H1 (cell line): ENCODE results near the gene CGN. TPM values are rescaled to one million over a fixed set of nuclear protein-coding genes. Genes with fewer than 3 reads are reported as not detected.

Experiments used
- CTCF ChIA-PET: fragments of 300-600 bp; sonication (Branson Sonifier 250); formaldehyde crosslinking; loops from one replicate; lab custom pipeline; 2021; ENCODE audit not compliant: partially characterized antibody; lab: Charles Lee
- POLR2A ChIA-PET: fragments of 300-600 bp; sonication (Branson Sonifier 250); formaldehyde crosslinking; loops from one replicate; lab custom pipeline; 2021; ENCODE audit warnings: inconsistent platforms; ENCODE audit not compliant: partially characterized antibody; lab: Charles Lee
- DNase-seq, 2 experiments: peaks; one replicate each; pipeline versions ENCODE4 v3.0.0 to v3.0.0-alpha.2; 2010 to 2022; ENCODE audit warnings: low spot score in 2 of 2, low read depth in 1 of 2, mixed read lengths in 1 of 2
- FAIRE-seq: peaks from 2 replicates; lab custom pipeline; 2011; peaks lifted over from hg19 to GRCh38; lab: Jason Lieb, UNC
- H2AFZ ChIP-seq: 2 replicates; pipeline ENCODE4 v1.8.1; 2012; ENCODE audit warnings: low read length, inconsistent platforms
- H2AK5ac ChIP-seq: 2 replicates; pipeline ENCODE4 v1.6.1; 2013; ENCODE audit warnings: low read depth, low read length
- H2BK120ac ChIP-seq: replicated peaks from 2 replicates; pipeline ENCODE3; 2013; ENCODE audit warnings: low read depth, low read length, inconsistent platforms
- H2BK12ac ChIP-seq: 2 replicates; pipeline ENCODE4 v1.6.1; 2013; ENCODE audit warnings: low read depth, low read length
- H2BK15ac ChIP-seq: 2 replicates; pipeline ENCODE4 v1.6.1; 2013; ENCODE audit warnings: low read length
- H2BK20ac ChIP-seq: 2 replicates; pipeline ENCODE4 v1.6.1; 2013; ENCODE audit warnings: low read length
- H2BK5ac ChIP-seq: 2 replicates; pipeline ENCODE4 v1.6.1; 2013; ENCODE audit warnings: low read depth, low read length
- H3K14ac ChIP-seq: 2 replicates; pipeline ENCODE4 v1.6.1; 2013; ENCODE audit warnings: inconsistent platforms; ENCODE audit not compliant: insufficient read length
- H3K18ac ChIP-seq: 2 replicates; pipeline ENCODE4 v1.6.1; 2013; ENCODE audit warnings: low read length; ENCODE audit errors: extremely low read depth
- H3K23ac ChIP-seq: 2 replicates; pipeline ENCODE4 v1.6.1; 2013; ENCODE audit warnings: inconsistent platforms; ENCODE audit not compliant: insufficient read length
- H3K23me2 ChIP-seq: 2 replicates; pipeline ENCODE4 v1.6.1; 2013; ENCODE audit warnings: low read depth, low read length
- H3K27ac ChIP-seq: 2 replicates; pipeline ENCODE4 v1.6.1; 2011; ENCODE audit warnings: low read depth, low read length, inconsistent platforms
- H3K27me3 ChIP-seq, 4 experiments: replicated peaks in 1 of 4; 1 replicate in 1 of 4; 2 replicates in 3 of 4; pipeline versions ENCODE4 v1.6.1 to v1.8.1; 2011 to 2013; ENCODE audit warnings: low read length in 3 of 4, mild to moderate bottlenecking in 3 of 4, inconsistent platforms in 2 of 4, mixed read lengths in 2 of 4, moderate library complexity in 1 of 4; ENCODE audit not compliant: control insufficient read depth in 3 of 4, insufficient read depth in 3 of 4; ENCODE audit errors: extremely low read depth in 1 of 4
- H3K36me3 ChIP-seq, 4 experiments: 2 replicates each; pipeline versions ENCODE4 v1.6.1 to v1.8.1; 2011 to 2013; ENCODE audit warnings: mild to moderate bottlenecking in 4 of 4, low read length in 3 of 4, moderate library complexity in 2 of 4, control low read depth in 1 of 4, inconsistent platforms in 1 of 4; ENCODE audit not compliant: insufficient read depth in 4 of 4, control insufficient read depth in 2 of 4
- H3K4ac ChIP-seq: replicated peaks from 2 replicates; pipeline ENCODE3; 2013; ENCODE audit warnings: low read length, low read depth, mixed read lengths, inconsistent platforms; ENCODE audit not compliant: insufficient read length
- H3K4me1 ChIP-seq, 4 experiments: replicated peaks in 1 of 4; 1 replicate in 1 of 4; 2 replicates in 3 of 4; pipeline versions ENCODE4 v1.6.1 to v1.8.1; 2011 to 2013; ENCODE audit warnings: low read length in 3 of 4, inconsistent platforms in 2 of 4, mixed read lengths in 1 of 4; ENCODE audit not compliant: insufficient read depth in 4 of 4, control insufficient read depth in 3 of 4
- H3K4me2 ChIP-seq, 2 experiments: 2 replicates each; pipeline versions ENCODE4 v1.6.1 to v1.8.1; 2011 to 2013; ENCODE audit warnings: low read depth in 2 of 2, low read length in 2 of 2, control low read depth in 1 of 2, inconsistent platforms in 1 of 2, mild to moderate bottlenecking in 1 of 2; ENCODE audit not compliant: insufficient read depth in 1 of 2
- H3K4me3 ChIP-seq, 4 experiments: fragments of 200-600, 300-600 bp in 1 of 4; sonication (generic), shearing (Covaris generic), sonication (Bioruptor Twin) in 1 of 4; 2 replicates each; pipeline versions ENCODE4 v1.5.1 to v1.8.1; 2011 to 2016; ENCODE audit warnings: low read length in 4 of 4, low read depth in 3 of 4, control low read depth in 2 of 4, inconsistent platforms in 2 of 4, mild to moderate bottlenecking in 2 of 4, mixed read lengths in 1 of 4, moderate library complexity in 1 of 4; ENCODE audit not compliant: insufficient read depth in 2 of 4; ENCODE audit errors: extremely low read depth in 1 of 4
- H3K56ac ChIP-seq: replicated peaks from 2 replicates; pipeline ENCODE3; 2013; ENCODE audit warnings: low read depth, mild to moderate bottlenecking, mixed read lengths, low read length, inconsistent platforms; ENCODE audit not compliant: insufficient read length
- H3K79me1 ChIP-seq: 2 replicates; pipeline ENCODE4 v1.6.1; 2013; ENCODE audit warnings: low read depth, low read length, control low read depth
- H3K79me2 ChIP-seq, 2 experiments: 2 replicates each; pipeline versions ENCODE4 v1.6.1 to v1.8.1; 2012 to 2013; ENCODE audit warnings: low read length in 2 of 2, mild to moderate bottlenecking in 2 of 2, inconsistent platforms in 1 of 2; ENCODE audit not compliant: insufficient read depth in 2 of 2, control insufficient read depth in 1 of 2
- H3K9ac ChIP-seq, 4 experiments: replicated peaks in 1 of 4; 1 replicate in 1 of 4; 2 replicates in 3 of 4; pipeline versions ENCODE4 v1.6.1 to v1.8.1; 2011 to 2013; ENCODE audit warnings: low read depth in 3 of 4, low read length in 3 of 4, control low read depth in 2 of 4, mild to moderate bottlenecking in 2 of 4, moderate library complexity in 2 of 4, inconsistent platforms in 1 of 4; ENCODE audit errors: extremely low read depth in 1 of 4
- H3K9me3 ChIP-seq, 2 experiments: 2 replicates each; pipeline versions ENCODE4 v1.6.1 to v1.8.1; 2012 to 2013; ENCODE audit warnings: mild to moderate bottlenecking in 2 of 2, moderate library complexity in 2 of 2, control low read depth in 1 of 2, inconsistent platforms in 1 of 2, low read depth in 1 of 2, low read length in 1 of 2, mixed read lengths in 1 of 2; ENCODE audit not compliant: insufficient read depth in 2 of 2
- H4K20me1 ChIP-seq, 2 experiments: replicated peaks in 1 of 2; 2 replicates each; pipeline versions ENCODE3 to v1.8.1; 2011 to 2013; ENCODE audit warnings: inconsistent platforms in 2 of 2, low read length in 2 of 2, mild to moderate bottlenecking in 1 of 2; ENCODE audit not compliant: insufficient read depth in 2 of 2, control insufficient read depth in 1 of 2
- H4K5ac ChIP-seq: 2 replicates; pipeline ENCODE4 v1.6.1; 2013; ENCODE audit warnings: low read length, low read depth, mixed read lengths, inconsistent platforms; ENCODE audit not compliant: insufficient read length
- H4K8ac ChIP-seq: 2 replicates; pipeline ENCODE4 v1.8.0; 2013; ENCODE audit warnings: mild to moderate bottlenecking, moderate library complexity, low read length, inconsistent platforms; ENCODE audit not compliant: insufficient read depth; ENCODE audit errors: extremely low read depth
- H4K91ac ChIP-seq: replicated peaks from 2 replicates; pipeline ENCODE3; 2013; ENCODE audit warnings: low read length, mixed read lengths, inconsistent platforms; ENCODE audit not compliant: insufficient read length
- BACH1 ChIP-seq: IDR thresholded peaks from 2 replicates; pipeline ENCODE4 v1.6.1; 2012; ENCODE audit warnings: low read length, improper control_type of control experiment
- CTBP2 ChIP-seq: IDR thresholded peaks from 2 replicates; pipeline ENCODE4 v1.7.0; 2011; ENCODE audit warnings: borderline replicate concordance, mild to moderate bottlenecking, moderate library complexity, mixed read lengths, low read length; ENCODE audit not compliant: insufficient read depth, insufficient read length
- EZH2 ChIP-seq: fragments of 200-600 bp; sonication (generic); IDR thresholded peaks from 2 replicates; pipeline ENCODE4 v1.7.1; 2012; ENCODE audit warnings: low read depth, mild to moderate bottlenecking, moderate library complexity, low read length, inconsistent platforms; ENCODE audit not compliant: severe bottlenecking
- GTF2F1 ChIP-seq: IDR thresholded peaks from 2 replicates; pipeline ENCODE4 v1.6.1; 2012; ENCODE audit warnings: low read depth, low read length, improper control_type of control experiment, borderline replicate concordance
- HDAC6 ChIP-seq: IDR thresholded peaks from one replicate; pipeline ENCODE4 v1.7.1; 2012; ENCODE audit warnings: low read depth, mild to moderate bottlenecking, inconsistent platforms, low read length, moderate library complexity
- RFX5 ChIP-seq: IDR thresholded peaks from 2 replicates; pipeline ENCODE4 v1.6.1; 2011; ENCODE audit warnings: low read depth, low read length, improper control_type of control experiment, borderline replicate concordance
- RNF2 ChIP-seq: fragments of 200-900, 300-1000 bp; sonication (generic); IDR thresholded peaks from 2 replicates; pipeline ENCODE4 v1.7.1; 2016; ENCODE audit warnings: borderline replicate concordance, low read depth, mild to moderate bottlenecking, antibody characterized with exemption, low read length; ENCODE audit not compliant: poor library complexity, severe bottlenecking; ENCODE audit errors: missing control alignments
- TEAD4 ChIP-seq: IDR thresholded peaks from 2 replicates; pipeline ENCODE4 v1.6.1; 2012; ENCODE audit warnings: low read depth, low read length, inconsistent platforms, mixed read lengths
- USF2 ChIP-seq: IDR thresholded peaks from 2 replicates; pipeline ENCODE4 v1.6.1; 2011; ENCODE audit warnings: low read length, improper control_type of control experiment
- WGBS, 2 experiments: shearing (Covaris generic) in 1 of 2; methylation state at CpG; one replicate each; pipeline versions ENCODE4 v1.1.6 to v1.1.7; 2013 to 2015; ENCODE audit warnings: low lambda C conversion rate in 2 of 2, mixed read lengths in 2 of 2, inconsistent platforms in 1 of 2, low coverage in 1 of 2, missing lambda C conversion rate in 1 of 2; ENCODE audit not compliant: insufficient replicate concordance in 2 of 2, insufficient coverage in 1 of 2, insufficient read length in 1 of 2; ENCODE audit errors: extremely low coverage in 1 of 2, missing lambda C conversion rate in 1 of 2; 5-methylcytosine and 5-hydroxymethylcytosine counted together
- polyA plus RNA-seq, 7 experiments: library from polyadenylated mRNA; depleted of rRNA in 3 of 7; stranded (reverse) in 5 of 7; unstranded in 2 of 7; fragments of >200 nt in 5 of 7; fragments of 200-250 nt in 2 of 7; gene quantifications; 1 replicate in 5 of 7; 2 replicates in 1 of 7; 4 replicates in 1 of 7; pipeline versions ENCODE4 v1.2.1 to v1.2.3, GENCODE V29; 2011 to 2013; ENCODE audit warnings: missing spikeins in 2 of 7, mixed read lengths in 2 of 7
- total RNA-seq: library from RNA; stranded (reverse); fragmentation: NEBNext Ultra II Directional; extraction: Animal tissue kit (Norgen Biotek cat#: 25700); gene quantifications from 2 replicates; pipeline ENCODE4 v1.2.1, GENCODE V29; 2021

The CGN gene
- total and polyA plus RNA-seq, 2 of the 8 experiments (the other 6 are each of a cell fraction or from before 2014, with no cell fraction given), result 15.9 to 52.7 TPM

GRCh38 chr1:151583796-151584195 is 72.6 kb downstream of the CGN start:
- CTCF ChIA-PET, result interaction anchor here (0.8 to 2.1 kb wide), 3 partner anchors 10 to 50 kb away, joined by 3 to 9 read pairs (median 4); no protein-coding TSS in a partner anchor

More at GRCh38 chr1:151583796-151584195, 72.6 kb downstream of the CGN start:
- no peak overlapping the region for H2BK12ac ChIP-seq
- no peak overlapping the region for H2BK15ac ChIP-seq
- no peaks in the 10 kb centered on the region for H3K79me2 ChIP-seq
- no peak overlapping the region for H2AFZ ChIP-seq
- DNase-seq (no peak), FAIRE-seq (no peak)
- H3K14ac ChIP-seq, result no peak overlapping the region
- H3K56ac ChIP-seq, result no peak overlapping the region
- POLR2A ChIA-PET, result interaction anchor here (1.1 to 3.8 kb wide), 2 partner anchors 10 to 43 kb away, joined by 3 to 21 read pairs; partner anchors contain the start of gene TUFT1
- no peak overlapping the region for H4K8ac ChIP-seq
- TF ChIP-seq USF2 (no peak), BACH1 (no peak), RNF2 (no peak), RFX5 (no peak), CTBP2 (no peak), TEAD4 (no peak), GTF2F1 (no peak), HDAC6 (no peak), EZH2 (no peak)
- H2AK5ac ChIP-seq, result no peak overlapping the region
- no peak overlapping the region for H3K4me2 ChIP-seq
- H3K18ac ChIP-seq, result no peak overlapping the region
- no peak overlapping the region for H4K5ac ChIP-seq
- H3K9me3 ChIP-seq, result no peaks in the 10 kb centered on the region
- H3K36me3 ChIP-seq, result peaks cover 0 to 14% (median 10%) of the 10 kb centered on the region in 4 experiments; a peak in 7 of 8 replicates
- H3K9ac ChIP-seq, result no peak overlapping the region
- H3K79me1 ChIP-seq, result no peaks in the 10 kb centered on the region
- H2BK120ac ChIP-seq, result no peak overlapping the region
- H4K91ac ChIP-seq, result no peak overlapping the region
- no peak overlapping the region for H2BK20ac ChIP-seq
- H3K27me3 ChIP-seq, result no peaks in the 10 kb centered on the region
- H3K4ac ChIP-seq, result no peak overlapping the region
- no peak overlapping the region for H3K4me3 ChIP-seq
- no peak overlapping the region for H3K23ac ChIP-seq
- 87% methylated on average over 2 of the region's 2 CpGs; no CpG with 5 or more reads in 1 of the 2 experiments for WGBS, 2 experiments
- no peaks in the 10 kb centered on the region for H4K20me1 ChIP-seq
- no peak overlapping the region for H3K27ac ChIP-seq
- peaks cover 0 to 2% (median 0%) of the 10 kb centered on the region in 4 experiments; a peak in 1 of 7 replicates for H3K4me1 ChIP-seq
- H3K23me2 ChIP-seq, result no peaks in the 10 kb centered on the region
- no peak overlapping the region for H2BK5ac ChIP-seq
